HG03457 (cell line): ENCODE measurements around the gene NUBPL.

Experiments used
- ATAC-seq: cut with Tn5 transposase; IDR thresholded peaks from one replicate; pipeline ENCODE4 v1.9.1; 2021; ENCODE audit warnings: moderate number of reproducible peaks; ENCODE audit not compliant: unreplicated experiment

NUBPL gene

DNA sequence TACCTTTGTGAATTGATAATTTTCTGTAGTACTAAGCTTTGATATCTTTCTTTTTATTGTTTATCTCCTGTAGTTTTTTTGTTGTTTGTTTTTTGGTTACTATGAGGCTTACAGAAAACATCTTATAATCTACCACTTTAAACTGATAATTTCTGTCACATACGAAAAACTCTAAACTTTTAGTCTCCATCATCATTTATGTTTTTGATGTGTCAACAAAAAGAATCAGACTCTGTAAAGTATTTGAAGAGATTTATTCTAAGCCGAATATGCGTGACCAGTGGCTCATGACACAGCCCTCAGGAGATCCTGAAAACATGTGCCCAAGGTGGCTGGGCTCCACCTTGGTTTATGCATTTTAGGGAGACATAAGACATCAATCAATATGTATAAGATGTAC, 348.8 kb downstream of the NUBPL start:
- ATAC-seq = no peak
